Stimulated activated CD8-positive, alpha-beta memory T cell treated with anti-CD3 and anti-CD28 coated beads, Interleukin-15, amount 100 ng/mL, for 1 hour (primary cell): ENCODE data around the gene FOXL2.

Experiments
- DNase-seq: peaks from one replicate; pipeline ENCODE4 v3.0.0-alpha.2; 2020; ENCODE audit warnings: low read depth

Gene FOXL2

GRCh38 chr3:138946663-138947494, at the start of gene FOXL2, which contains the start of gene FOXL2NB:
Gene FOXL2 (minus strand): TSS chr3:138947137. CDS start chr3:138946722, 415 bp downstream.
Gene FOXL2NB (plus strand): TSS chr3:138947217. CDS start chr3:138947365, 148 bp downstream.
- no peak for DNase-seq

- DNase-seq: no peak
Measured at GRCh38 chr3:138995706-138996105, 48.8 kb upstream of the FOXL2 start.

- DNase-seq: no peak
Measured at GRCh38 chr3:138987181-138987580, 40.2 kb upstream of the FOXL2 start.

GRCh38 chr3:138985932-138986331, 39.0 kb upstream of the FOXL2 start:
- DNase-seq: no peak

GRCh38 chr3:138984816-138985215, 37.9 kb upstream of the FOXL2 start:
- no peak for DNase-seq

- no peak for DNase-seq
Measured at GRCh38 chr3:138976047-138976446, 29.1 kb upstream of the FOXL2 start.

GRCh38 chr3:138975351-138975750, 28.4 kb upstream of the FOXL2 start:
- DNase-seq: no peak

- DNase-seq: no peak
Measured at GRCh38 chr3:138974462-138974861, 27.5 kb upstream of the FOXL2 start.

GRCh38 chr3:138972941-138973340, 26.0 kb upstream of the FOXL2 start:
- no peak for DNase-seq

- DNase-seq: no peak
Measured at GRCh38 chr3:138971766-138972320, 24.9 kb upstream of the FOXL2 start.

- DNase-seq: no peak
Measured at GRCh38 chr3:138964923-138965322, 18.0 kb upstream of the FOXL2 start.

GRCh38 chr3:138964264-138964663, 17.3 kb upstream of the FOXL2 start:
- no peak for DNase-seq

- DNase-seq: no peak
Measured at GRCh38 chr3:138962854-138963560, 16.1 kb upstream of the FOXL2 start.

GRCh38 chr3:138960417-138960852, 13.5 kb upstream of the FOXL2 start:
- no peak for DNase-seq

- DNase-seq: no peak
Measured at GRCh38 chr3:138950701-138951100, 3.8 kb upstream of the FOXL2 start.

GRCh38 chr3:138950006-138950644, 3.2 kb upstream of the FOXL2 start:
- no peak for DNase-seq

- DNase-seq: no peak
Measured at GRCh38 chr3:138949445-138950005, 2.6 kb upstream of the FOXL2 start.

- no peak for DNase-seq
Measured at GRCh38 chr3:138949002-138949418, 2.1 kb upstream of the FOXL2 start.

GRCh38 chr3:138948371-138949001, 1.5 kb upstream of the FOXL2 start:
- no peak for DNase-seq

GRCh38 chr3:138947495-138948121, 671 bp upstream of the FOXL2 start:
- DNase-seq: no peak
